GM12891 (cell line): ENCODE data around the gene LIMS1.

Experiments used
- DNase-seq: peaks from one replicate; pipeline ENCODE4 v3.0.0; 2011; ENCODE audit warnings: low spot score; ENCODE audit not compliant: insufficient read length
- FAIRE-seq: peaks from 2 replicates; lab custom pipeline; 2011; peaks lifted over from hg19 to GRCh38; lab: Jason Lieb, UNC
- PAX5 ChIP-seq: IDR thresholded peaks from 2 replicates; pipeline ENCODE4 v1.6.1; 2011; ENCODE audit warnings: low read length, moderate library complexity, mild to moderate bottlenecking; ENCODE audit not compliant: insufficient read depth, severe bottlenecking
- POLR2A ChIP-seq: IDR thresholded peaks from 2 replicates; pipeline ENCODE4 v1.6.1; 2011; ENCODE audit warnings: low read depth, low read length, control low read depth
- POLR2AphosphoS5 ChIP-seq: IDR thresholded peaks from 2 replicates; pipeline ENCODE4 v1.6.1; 2011; ENCODE audit warnings: low read depth, low read length, control low read depth
- POU2F2 ChIP-seq: IDR thresholded peaks from 2 replicates; pipeline ENCODE4 v1.6.1; 2011; ENCODE audit warnings: low read depth, mild to moderate bottlenecking, control low read depth, low read length, moderate library complexity
- SPI1 ChIP-seq: IDR thresholded peaks from 2 replicates; pipeline ENCODE4 v1.6.1; 2011; ENCODE audit warnings: low read depth, low read length, control low read depth
- TAF1 ChIP-seq: IDR thresholded peaks from 2 replicates; pipeline ENCODE4 v1.6.1; 2011; ENCODE audit warnings: low read depth, low read length, control low read depth

Gene LIMS1

DNA sequence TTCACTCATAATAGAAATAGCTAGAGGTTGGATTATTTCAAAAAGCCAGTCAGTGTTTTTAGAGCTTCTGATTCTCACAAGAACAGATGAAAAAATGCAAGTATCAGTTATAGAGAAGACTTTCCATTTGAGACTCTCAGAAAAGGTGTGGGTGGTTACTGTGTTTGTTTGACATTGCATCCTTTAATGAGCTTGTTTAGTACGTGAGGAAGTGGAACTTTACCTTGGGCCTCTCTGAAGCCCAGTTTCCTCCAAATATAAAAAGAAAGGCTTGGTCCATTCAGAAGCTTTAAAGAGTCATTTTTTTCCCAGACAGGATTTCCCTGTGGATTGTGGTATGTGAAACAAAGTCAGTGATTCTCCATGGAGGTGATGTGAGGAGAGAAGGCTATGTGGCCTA is 95.1 kb downstream of the LIMS1 start:
- TF ChIP-seq PAX5: no peak
- TF ChIP-seq SPI1: peak; percentile 94
- DNase-seq (no peak), FAIRE-seq (peak; percentile 52)

GRCh38 chr2:108630567-108631405 is 96.5 kb downstream of the LIMS1 start:
- DNase-seq (no peak), FAIRE-seq (no peak)
- TF ChIP-seq SPI1: no peak
- no peak for TF ChIP-seq POU2F2
- TF ChIP-seq POLR2A: no peak
- TF ChIP-seq PAX5: no peak
- TF ChIP-seq TAF1: no peak
- TF ChIP-seq POLR2AphosphoS5: no peak

- FAIRE-seq (no peak), DNase-seq (no peak)
- TF ChIP-seq SPI1: no peak
- no peak for TF ChIP-seq POLR2A
- TF ChIP-seq POLR2AphosphoS5: no peak
- TF ChIP-seq TAF1: no peak
- TF ChIP-seq POU2F2: no peak
- TF ChIP-seq PAX5: no peak
These were observed 98.3 kb downstream of the LIMS1 start for GRCh38 chr2:108632332-108633160.

GRCh38 chr2:108633409-108633808 is 99.1 kb downstream of the LIMS1 start:
- TF ChIP-seq TAF1: no peak
- no peak for TF ChIP-seq SPI1
- TF ChIP-seq POLR2A: no peak
- no peak for TF ChIP-seq PAX5
- TF ChIP-seq POLR2AphosphoS5: no peak
- FAIRE-seq (no peak), DNase-seq (no peak)

DNA sequence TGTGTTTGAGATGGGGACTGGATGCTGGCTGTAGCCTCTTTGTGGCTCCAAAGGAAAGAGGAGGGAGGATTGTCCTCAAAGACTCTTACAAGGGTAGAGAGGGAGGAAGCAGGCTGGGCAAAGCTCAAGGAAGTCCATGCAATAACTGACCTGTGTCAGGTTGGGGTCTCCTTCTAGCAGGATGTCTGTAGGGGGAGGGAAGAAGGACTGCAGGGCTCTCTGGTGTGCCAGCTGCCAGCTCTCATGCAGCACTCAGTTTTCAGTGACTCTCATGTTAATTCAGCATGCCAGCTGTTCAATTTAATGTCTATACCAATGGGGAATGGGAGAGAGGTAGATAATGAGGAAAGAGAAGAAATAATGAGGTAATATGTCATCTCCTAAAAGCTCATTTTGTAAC is 99.7 kb downstream of the LIMS1 start:
- no peak for TF ChIP-seq TAF1
- no peak for TF ChIP-seq POU2F2
- no peak for TF ChIP-seq PAX5
- no peak for TF ChIP-seq SPI1
- no peak for TF ChIP-seq POLR2A
- no peak for TF ChIP-seq POLR2AphosphoS5
- no peak for FAIRE-seq
- DNase-seq: no peak

DNA sequence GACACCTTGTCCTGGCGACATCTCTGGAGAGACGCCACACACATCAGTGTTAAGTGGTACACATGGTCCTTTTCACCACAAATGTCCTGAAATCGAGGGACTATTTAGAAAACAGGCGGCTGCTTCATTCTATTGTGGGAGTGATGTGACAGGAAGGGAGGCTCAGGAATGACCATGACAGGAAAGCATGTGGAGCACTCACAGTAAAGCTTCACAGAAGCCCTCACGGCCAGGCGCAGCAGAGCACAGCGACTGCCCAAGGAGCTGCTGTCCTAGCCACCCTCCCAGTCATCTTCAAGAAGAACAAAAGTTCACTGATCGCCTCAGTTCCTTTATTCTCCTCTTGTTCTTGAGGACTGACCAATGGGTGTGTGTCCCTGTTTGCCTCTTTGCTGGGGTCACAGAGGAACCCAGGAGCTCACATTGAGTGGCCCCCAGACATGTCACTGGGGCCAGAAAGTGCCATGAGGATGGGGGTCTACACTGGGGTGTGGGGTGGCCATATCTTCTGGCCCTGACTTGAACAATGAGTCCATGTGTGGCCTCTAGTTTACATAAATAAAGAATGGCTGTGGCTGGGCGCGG is 100.4 kb downstream of the LIMS1 start:
- FAIRE-seq (no peak), DNase-seq (no peak)
- TF ChIP-seq POU2F2 (no peak), PAX5 (no peak), POLR2A (no peak), TAF1 (no peak), SPI1 (no peak), POLR2AphosphoS5 (no peak)

DNA sequence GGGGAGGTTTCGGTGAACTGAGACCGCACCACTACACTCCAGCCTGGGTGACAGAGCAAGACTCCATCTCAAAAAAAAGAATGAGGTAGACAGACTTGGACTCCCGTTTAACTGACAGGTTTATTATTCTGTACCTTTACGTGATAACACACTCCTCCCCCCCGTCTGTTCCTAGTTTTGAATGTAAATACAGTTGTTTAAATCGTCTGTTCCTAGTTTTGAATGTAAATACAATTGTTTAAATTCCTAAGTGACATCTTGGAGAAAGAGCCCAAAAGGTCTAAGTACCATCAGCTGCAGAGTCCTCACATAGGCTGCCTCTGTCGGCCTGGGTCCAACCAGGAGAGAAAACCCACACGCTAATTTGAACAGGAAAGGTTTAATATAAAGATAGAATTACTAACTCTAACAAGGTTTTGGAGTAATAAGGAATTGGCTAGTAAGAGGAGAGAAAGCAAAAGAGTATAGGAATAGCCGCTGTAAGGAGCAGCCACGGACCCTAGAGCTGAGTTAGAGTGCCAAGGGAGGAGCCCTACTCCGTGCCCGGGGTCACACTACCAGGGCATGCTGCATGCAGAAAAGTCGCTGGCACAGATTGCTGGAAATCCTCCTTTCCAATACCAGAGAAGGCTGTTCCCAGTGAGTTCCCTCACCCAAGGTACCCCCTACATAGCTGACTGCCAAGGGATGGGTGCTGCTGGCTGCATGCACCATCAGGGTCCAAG is 101.5 kb downstream of the LIMS1 start:
- no peak for FAIRE-seq
- TF ChIP-seq POU2F2 (no peak), TAF1 (no peak), SPI1 (no peak), POLR2AphosphoS5 (no peak), POLR2A (no peak), PAX5 (no peak)
- DNase-seq: no peak

GRCh38 chr2:108637304-108637669 is 103.0 kb downstream of the LIMS1 start:
- no peak for TF ChIP-seq POU2F2
- peak; percentile 25; the same call in 1 of the 2 replicates for TF ChIP-seq SPI1
- TF ChIP-seq PAX5: no peak
- no peak for TF ChIP-seq POLR2A
- TF ChIP-seq TAF1: no peak
- FAIRE-seq (no peak), DNase-seq (peak; percentile 14)

DNA sequence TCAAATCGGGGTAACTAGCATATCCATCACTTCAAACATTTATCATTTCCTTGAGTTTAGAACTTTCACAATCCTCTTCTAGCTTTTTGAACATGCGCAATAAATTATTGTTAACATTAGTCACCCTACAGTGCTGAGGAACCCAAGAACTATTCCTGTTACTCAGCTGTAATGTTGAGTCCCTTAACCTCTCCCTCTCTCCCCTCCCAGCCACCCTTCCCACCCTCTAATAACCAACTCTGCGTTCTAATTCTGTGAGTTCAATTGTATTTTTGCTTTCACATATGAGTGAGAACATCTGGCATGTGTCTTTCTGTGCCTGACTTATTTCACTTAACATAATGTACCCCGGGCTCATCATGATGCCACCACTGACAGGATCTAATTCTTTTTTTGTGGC is 106.5 kb downstream of the LIMS1 start:
- TF ChIP-seq TAF1 (no peak), POLR2A (no peak), SPI1 (no peak), POLR2AphosphoS5 (no peak), POU2F2 (no peak), PAX5 (no peak)
- no peak for DNase-seq
- FAIRE-seq: no peak
